ENCODE results near the gene OSBP2.

The OSBP2 gene

DNA sequence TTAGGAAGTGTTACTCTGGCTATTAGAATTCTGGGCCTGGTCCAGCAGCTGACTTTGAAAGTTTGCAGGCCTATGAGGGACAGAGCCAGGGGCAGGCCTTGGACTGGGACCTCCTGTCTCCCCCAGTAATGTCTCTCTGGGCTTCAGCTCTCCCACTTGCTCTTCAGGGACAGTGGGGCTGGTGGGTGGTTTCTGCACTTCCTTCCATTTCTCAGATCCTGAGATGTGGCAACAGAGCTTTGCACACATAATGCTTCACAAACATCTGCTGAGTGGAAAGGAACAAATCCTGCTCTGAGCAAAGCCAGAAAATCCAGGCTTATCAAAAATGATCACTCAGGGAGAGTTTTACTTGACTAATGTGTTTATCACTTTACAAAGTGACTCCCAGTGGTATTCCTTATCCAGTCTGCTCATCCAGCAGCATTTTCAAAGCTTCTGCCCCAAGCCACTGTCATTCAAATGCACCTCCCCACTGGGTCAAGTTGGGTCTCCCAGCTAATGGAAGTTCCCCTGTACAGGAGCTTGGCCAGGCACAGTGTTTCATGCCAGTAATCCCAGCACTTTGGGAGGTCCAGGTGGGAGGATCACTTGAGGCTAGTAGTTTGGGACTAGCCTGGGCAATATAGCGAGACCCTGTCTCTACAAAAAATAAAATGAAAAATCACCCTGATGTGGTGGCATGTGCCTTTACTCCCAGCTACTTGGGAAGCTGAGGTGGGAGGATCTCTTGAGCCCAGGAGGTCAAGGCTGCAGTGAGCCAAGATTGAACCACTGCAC lies 13.5 kb upstream of the OSBP2 start:
- no peak for TF ChIP-seq ZFX (IDR thresholded peaks at IDR 0.05; ENCODE audit: borderline replicate concordance)
- TF ChIP-seq, protein P1, sequence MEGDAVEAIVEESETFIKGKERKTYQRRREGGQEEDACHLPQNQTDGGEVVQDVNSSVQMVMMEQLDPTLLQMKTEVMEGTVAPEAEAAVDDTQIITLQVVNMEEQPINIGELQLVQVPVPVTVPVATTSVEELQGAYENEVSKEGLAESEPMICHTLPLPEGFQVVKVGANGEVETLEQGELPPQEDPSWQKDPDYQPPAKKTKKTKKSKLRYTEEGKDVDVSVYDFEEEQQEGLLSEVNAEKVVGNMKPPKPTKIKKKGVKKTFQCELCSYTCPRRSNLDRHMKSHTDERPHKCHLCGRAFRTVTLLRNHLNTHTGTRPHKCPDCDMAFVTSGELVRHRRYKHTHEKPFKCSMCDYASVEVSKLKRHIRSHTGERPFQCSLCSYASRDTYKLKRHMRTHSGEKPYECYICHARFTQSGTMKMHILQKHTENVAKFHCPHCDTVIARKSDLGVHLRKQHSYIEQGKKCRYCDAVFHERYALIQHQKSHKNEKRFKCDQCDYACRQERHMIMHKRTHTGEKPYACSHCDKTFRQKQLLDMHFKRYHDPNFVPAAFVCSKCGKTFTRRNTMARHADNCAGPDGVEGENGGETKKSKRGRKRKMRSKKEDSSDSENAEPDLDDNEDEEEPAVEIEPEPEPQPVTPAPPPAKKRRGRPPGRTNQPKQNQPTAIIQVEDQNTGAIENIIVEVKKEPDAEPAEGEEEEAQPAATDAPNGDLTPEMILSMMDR (IDR thresholded peaks at IDR 0.05), result no peak
- no peak overlapping the region for H3K27ac ChIP-seq

- TF ChIP-seq ZFX (IDR thresholded peaks at IDR 0.05; ENCODE audit: borderline replicate concordance), result no peak
- TF ChIP-seq, protein P1 (IDR thresholded peaks at IDR 0.05), result no peak
- no peak overlapping the region for H3K27ac ChIP-seq
These were observed 12.8 kb upstream of the OSBP2 start for GRCh38 chr22:30681831-30682230.

DNA sequence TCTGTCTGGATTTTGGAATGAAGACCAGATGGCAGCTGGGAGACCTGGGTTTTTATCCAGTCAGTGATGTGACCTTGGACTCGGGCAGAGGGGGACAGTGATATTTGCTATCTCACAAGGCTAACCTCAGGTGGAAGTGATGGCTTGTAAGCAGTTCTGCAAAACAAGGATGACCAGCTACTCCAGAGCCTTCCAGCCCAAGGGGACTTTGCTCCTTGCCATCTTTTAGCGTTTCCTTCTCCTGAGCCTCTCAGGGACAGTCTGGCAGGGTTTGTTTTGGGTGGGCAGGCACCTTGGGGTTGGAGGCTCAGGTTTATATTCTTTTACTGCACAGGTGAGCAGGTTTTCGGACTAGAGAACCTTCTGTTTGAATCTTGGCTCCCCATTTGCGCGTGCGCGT lies 9.5 kb upstream of the OSBP2 start:
- no peak for TF ChIP-seq ZFX (IDR thresholded peaks at IDR 0.05; ENCODE audit: borderline replicate concordance)
- TF ChIP-seq, protein P1 (IDR thresholded peaks at IDR 0.05), result no peak

DNA sequence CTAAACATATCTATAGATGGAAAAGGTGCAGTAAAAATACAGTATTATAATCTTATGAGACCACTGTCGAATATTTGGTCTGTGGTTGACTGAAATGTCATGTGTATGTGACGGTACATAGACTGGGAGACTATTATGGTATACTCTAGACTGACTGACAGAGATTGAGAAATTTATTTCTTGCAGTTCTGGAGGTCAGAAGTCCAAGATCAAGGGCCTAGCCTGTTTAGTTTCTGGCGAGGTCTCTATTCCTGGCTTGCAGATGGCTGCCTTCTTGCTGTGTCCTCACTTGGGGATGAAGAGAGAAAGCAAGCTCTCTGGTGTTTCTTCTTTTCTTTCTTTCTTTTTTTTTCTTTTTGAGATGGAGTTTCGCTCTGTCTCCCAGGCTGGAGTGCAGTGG lies 7.3 kb upstream of the OSBP2 start:
- H3K27ac ChIP-seq, result no peak overlapping the region
- TF ChIP-seq, protein P1 (IDR thresholded peaks at IDR 0.05), result no peak
- TF ChIP-seq ZFX (IDR thresholded peaks at IDR 0.05; ENCODE audit: borderline replicate concordance), result no peak

More for the DNA sequence above, 9.5 kb upstream of the OSBP2 start:
- no peak overlapping the region for H3K27ac ChIP-seq

DNA sequence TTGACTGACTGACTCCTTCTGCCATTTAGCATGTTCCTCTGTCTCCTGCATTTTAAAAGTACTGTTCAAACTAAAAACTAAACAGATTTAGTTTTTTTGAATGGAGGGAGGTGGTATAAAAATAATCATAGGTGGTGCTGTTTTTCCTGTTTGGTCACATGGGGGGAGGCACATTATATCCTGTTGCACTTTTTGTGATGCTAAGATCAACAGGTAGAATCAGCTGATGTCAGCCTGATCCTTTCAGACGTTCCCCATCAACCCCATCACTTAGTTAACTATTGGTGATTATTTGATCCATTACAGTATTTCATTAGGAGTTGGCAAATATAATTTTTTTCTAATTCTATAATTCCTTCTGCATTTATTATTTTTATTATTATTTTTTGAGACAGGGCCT lies 5.1 kb upstream of the OSBP2 start:
- H3K27ac ChIP-seq, result no peak overlapping the region
- no peak for TF ChIP-seq ZFX (IDR thresholded peaks at IDR 0.05; ENCODE audit: borderline replicate concordance)
- TF ChIP-seq, protein P1 (IDR thresholded peaks at IDR 0.05), result no peak

- TF ChIP-seq, protein P1 (IDR thresholded peaks at IDR 0.05), result no peak
- no peak for TF ChIP-seq ZFX (IDR thresholded peaks at IDR 0.05; ENCODE audit: borderline replicate concordance)
- H3K27ac ChIP-seq, result no peak overlapping the region
These were observed 3.5 kb upstream of the OSBP2 start for GRCh38 chr22:30691204-30691603.

- TF ChIP-seq, protein P1 (IDR thresholded peaks at IDR 0.05), result no peak
- TF ChIP-seq ZFX (IDR thresholded peaks at IDR 0.05; ENCODE audit: borderline replicate concordance), result no peak
- peak overlapping the region; percentile 48 for H3K27ac ChIP-seq
These were observed 469 bp upstream of the OSBP2 start for GRCh38 chr22:30694171-30694639.

Data from 22Rv1 (cell line).